GM18519 (cell line): ENCODE data around the gene HMG20A.

Source experiments
- ATAC-seq: cut with Tn5 transposase; IDR thresholded peaks from one replicate; pipeline ENCODE4 v1.9.1; 2021; ENCODE audit warnings: mild to moderate bottlenecking, moderate library complexity; ENCODE audit not compliant: unreplicated experiment, low FRiP score

The HMG20A gene

GRCh38 chr15:77513226-77513625 is 92.5 kb downstream of the HMG20A start:
- ATAC-seq: no peak

DNA sequence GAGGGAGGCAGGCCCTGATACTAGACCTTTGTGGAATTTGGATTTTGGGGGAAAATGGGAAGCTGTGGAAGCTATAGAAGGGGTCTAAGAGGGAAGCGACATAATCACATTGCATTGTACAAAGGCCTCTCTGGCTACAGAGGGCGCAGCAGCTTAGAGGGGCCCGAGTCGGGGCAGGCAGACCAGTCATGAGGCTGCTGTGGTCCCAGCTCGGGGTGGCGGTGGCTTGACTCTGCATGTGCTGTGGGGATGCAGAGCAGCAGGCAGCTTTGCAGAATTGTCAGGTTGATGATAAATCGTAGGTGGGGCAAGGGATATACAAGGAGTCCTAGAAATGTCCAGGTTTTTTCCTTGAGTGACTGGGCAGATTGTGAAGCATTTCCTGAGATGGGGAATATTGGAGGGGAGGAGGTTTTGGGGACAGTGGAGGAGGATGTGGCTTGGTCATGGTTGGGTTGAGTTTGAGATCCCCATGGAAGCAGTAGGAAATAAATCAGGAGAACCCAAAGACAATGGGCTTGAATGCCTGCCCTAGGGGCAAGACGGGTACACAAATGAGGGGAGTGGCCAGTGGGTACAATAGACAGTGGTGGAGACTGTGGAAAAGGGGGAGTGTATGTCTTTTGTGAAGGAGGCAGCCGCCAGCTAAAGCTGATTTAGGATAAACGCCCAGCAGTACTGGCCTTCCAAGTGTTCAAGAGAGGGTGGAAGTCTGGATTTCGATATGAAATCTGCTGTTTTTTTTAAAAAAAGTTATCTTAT is 94.1 kb downstream of the HMG20A start:
- ATAC-seq: no peak

GRCh38 chr15:77515613-77516012 is 94.9 kb downstream of the HMG20A start:
- no peak for ATAC-seq

DNA sequence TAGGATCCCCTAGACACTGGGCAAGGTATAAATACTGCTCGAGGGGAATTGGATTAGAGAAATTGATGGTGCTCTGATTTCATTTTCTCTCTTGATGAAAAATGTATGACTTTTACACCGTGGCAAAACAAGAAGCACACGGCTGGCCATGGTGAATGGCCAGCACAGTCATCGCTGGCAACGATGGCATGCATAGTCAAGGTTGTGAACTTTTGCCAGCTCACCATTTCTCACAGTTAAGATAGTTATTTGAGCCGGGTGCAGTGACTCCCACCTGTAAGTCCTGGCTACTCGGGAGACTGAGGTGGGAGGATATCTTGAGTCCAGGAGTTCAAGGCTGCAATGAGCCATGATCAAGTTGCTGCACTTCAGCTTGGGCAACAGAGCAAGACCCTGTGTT is 95.4 kb downstream of the HMG20A start:
- no peak for ATAC-seq

GRCh38 chr15:77516786-77517185 is 96.1 kb downstream of the HMG20A start:
- ATAC-seq: no peak

GRCh38 chr15:77517579-77517978 is 96.9 kb downstream of the HMG20A start:
- ATAC-seq: no peak

GRCh38 chr15:77518458-77518857 is 97.8 kb downstream of the HMG20A start:
- ATAC-seq: no peak

- ATAC-seq: no peak
Measured at GRCh38 chr15:77519540-77519939, 98.9 kb downstream of the HMG20A start.

DNA sequence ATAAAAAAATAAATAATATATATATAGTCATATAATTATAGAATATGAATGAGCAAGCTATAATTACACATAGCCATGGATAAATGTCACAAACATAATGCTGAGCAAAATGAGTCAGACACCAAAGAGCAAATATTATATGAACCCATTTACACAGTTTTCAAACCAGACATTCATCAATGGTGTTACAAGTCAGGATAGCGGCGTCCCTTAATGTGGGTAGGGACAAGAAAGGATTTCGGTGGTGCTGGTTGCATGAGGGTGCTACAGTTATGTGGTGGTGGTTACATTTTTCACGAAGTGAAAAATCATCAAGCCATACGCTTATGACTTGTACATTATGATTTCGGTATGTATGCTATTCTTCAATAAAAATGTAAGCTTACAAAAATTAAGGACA is 100.5 kb downstream of the HMG20A start:
- ATAC-seq: no peak

GRCh38 chr15:77525400-77525811 is 104.7 kb downstream of the HMG20A start:
- no peak for ATAC-seq

GRCh38 chr15:77525907-77526594 is 105.4 kb downstream of the HMG20A start:
- no peak for ATAC-seq

DNA sequence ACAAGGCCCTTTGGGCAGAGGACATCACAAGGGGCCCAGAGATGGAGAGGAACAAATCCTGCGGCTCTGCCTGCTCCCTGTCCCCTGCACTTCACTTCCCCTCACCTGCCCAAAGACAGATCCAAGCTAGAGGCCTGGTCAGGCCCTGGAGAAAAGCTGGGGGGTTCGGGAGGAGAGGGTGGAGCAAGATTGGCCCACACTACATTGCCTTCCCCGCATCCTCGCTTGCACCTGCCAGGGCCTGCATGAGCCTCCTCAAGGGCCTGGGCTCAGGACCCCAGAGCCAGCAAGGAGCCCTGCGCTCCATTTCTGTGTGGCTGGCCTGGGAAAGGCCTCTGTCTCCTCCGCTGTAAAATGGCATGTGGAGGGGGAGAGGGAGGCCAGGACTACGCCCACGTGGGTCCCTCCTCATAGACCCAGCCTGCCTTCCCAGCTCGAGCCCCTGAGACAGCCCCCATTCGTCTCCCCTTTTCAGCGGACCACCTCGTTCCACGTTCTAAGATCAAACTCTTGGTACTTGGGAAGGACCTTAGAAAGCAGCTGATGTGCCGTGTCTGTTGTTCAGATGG is 106.0 kb downstream of the HMG20A start:
- no peak for ATAC-seq

- no peak for ATAC-seq
Measured at GRCh38 chr15:77527164-77527778, 106.6 kb downstream of the HMG20A start.

- no peak for ATAC-seq
Measured at GRCh38 chr15:77527831-77528231, 107.1 kb downstream of the HMG20A start.

GRCh38 chr15:77528290-77528967 is 107.7 kb downstream of the HMG20A start:
- ATAC-seq: no peak

- ATAC-seq: no peak
Measured at GRCh38 chr15:77528968-77529319, 108.3 kb downstream of the HMG20A start.

DNA sequence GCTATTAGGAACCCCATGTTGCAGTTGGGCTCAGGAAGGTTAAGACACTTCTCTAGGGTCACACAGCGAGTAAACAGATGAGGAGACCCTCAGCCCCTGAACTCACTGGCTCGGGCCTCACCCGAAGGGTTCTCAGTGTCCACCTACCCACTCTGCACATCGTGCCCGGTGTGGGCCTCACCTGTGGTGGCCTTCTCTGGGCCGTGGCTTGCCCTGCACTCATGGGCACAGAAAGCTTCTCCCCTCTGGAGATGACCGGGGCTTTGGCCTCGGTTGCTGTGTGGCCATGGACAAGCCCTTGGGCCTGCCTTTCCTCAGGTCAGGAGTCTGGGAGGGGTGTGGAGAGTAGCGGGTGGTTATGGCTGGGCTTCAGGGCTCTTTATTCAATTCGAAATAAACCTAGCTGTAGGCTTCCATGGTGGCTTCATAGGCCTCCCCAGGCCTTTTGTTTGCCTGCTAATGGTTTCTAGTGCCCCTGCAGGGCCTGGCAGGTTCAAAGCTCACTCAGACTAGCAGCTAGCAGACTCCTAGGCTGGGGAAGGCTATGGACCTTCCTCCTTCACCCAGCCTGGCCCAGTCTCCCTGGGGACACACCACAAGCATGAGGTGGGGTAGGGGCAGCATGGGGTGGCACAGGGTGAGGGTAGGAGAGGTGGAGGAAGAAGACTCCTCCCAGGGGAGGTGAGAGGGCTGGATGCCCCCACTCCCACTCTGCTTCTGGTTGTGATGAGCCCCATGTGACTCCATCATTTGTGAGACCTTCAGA is 108.9 kb downstream of the HMG20A start:
- ATAC-seq: no peak

DNA sequence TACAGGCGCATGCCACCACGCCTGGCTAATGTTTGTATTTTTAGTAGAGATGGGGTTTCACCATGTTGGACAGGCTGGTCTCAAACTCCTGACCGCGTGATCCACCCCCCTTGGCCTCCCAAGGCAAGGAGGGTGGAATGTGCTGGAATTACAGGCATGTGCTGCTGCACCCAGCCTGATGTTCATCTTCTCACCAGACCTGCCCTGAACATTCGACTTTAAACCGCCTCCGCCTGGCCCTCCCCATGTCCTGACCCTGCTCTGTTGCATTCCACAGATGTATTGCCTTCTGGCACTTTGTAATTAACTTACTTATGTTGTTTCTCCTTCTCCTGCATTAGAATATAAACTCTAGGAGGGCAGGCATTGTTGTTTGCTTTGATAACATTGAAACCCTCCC is 109.9 kb downstream of the HMG20A start:
- no peak for ATAC-seq

- ATAC-seq: no peak
Measured at GRCh38 chr15:77531191-77532000, 110.7 kb downstream of the HMG20A start.
